Stimulated activated CD8-positive, alpha-beta memory T cell treated with anti-CD3 and anti-CD28 coated beads, Interleukin-7, amount 100 ng/mL, for 4 hours (primary cell): Measurements from ENCODE around the gene SMYD5.
"Not testable (repeated sequence)": the region's sequence is repeated elsewhere in the genome, so short reads cannot be mapped to it uniquely, and the experiment has no call there.

Experiments used
- DNase-seq, 2 donors: peaks; one replicate each; pipeline ENCODE4 v3.0.0-alpha.2; 2020; ENCODE audit warnings: low read depth in 2 of 2

SMYD5 gene

GRCh38 chr2:73214120-73215035 lies at the start of gene SMYD5:
Gene SMYD5, plus strand, starts transcription at chr2:73214245. Its CDS starts 22 bp downstream, at chr2:73214267.
- DNase-seq, result peak; percentile 84 to 87

GRCh38 chr2:73165978-73166377 lies 48.1 kb upstream of the SMYD5 start:
- not testable (repeated sequence) for DNase-seq

- not testable (repeated sequence) for DNase-seq
Measured at GRCh38 chr2:73166813-73167212, 47.2 kb upstream of the SMYD5 start.

GRCh38 chr2:73168348-73168747 lies 45.7 kb upstream of the SMYD5 start:
- DNase-seq, result not testable (repeated sequence)

GRCh38 chr2:73170341-73170740 lies 43.7 kb upstream of the SMYD5 start:
- not testable (repeated sequence) for DNase-seq

- DNase-seq, result peak in 1 of 2 donors; percentile 21
Measured at GRCh38 chr2:73172963-73173362, 41.1 kb upstream of the SMYD5 start.

GRCh38 chr2:73173781-73174180 lies 40.3 kb upstream of the SMYD5 start:
- no peak for DNase-seq

GRCh38 chr2:73174244-73174643 lies 39.8 kb upstream of the SMYD5 start:
- no peak for DNase-seq

GRCh38 chr2:73174941-73175662 lies 38.9 kb upstream of the SMYD5 start:
- no peak for DNase-seq

GRCh38 chr2:73175663-73176204 lies 38.3 kb upstream of the SMYD5 start:
- DNase-seq, result peak; percentile 33 to 69

GRCh38 chr2:73176205-73176880 lies 37.7 kb upstream of the SMYD5 start:
- no peak for DNase-seq

- DNase-seq, result peak; percentile 74 to 82
Measured at GRCh38 chr2:73176881-73177644, 37.0 kb upstream of the SMYD5 start.

- DNase-seq, result no peak
Measured at GRCh38 chr2:73177645-73178255, 36.3 kb upstream of the SMYD5 start.

- no peak for DNase-seq
Measured at GRCh38 chr2:73185965-73186364, 28.1 kb upstream of the SMYD5 start.

GRCh38 chr2:73187549-73187948 lies 26.5 kb upstream of the SMYD5 start:
- DNase-seq, result no peak

- DNase-seq, result no peak
Measured at GRCh38 chr2:73197579-73197978, 16.5 kb upstream of the SMYD5 start.

- DNase-seq, result not testable (repeated sequence)
Measured at GRCh38 chr2:73200281-73200680, 13.8 kb upstream of the SMYD5 start.

GRCh38 chr2:73202156-73203054 lies 11.6 kb upstream of the SMYD5 start, which contains the start of gene NOTO:
Gene NOTO, plus strand, starts transcription at chr2:73202574. Its CDS starts 93 bp downstream, at chr2:73202667.
- DNase-seq, result no peak

GRCh38 chr2:73203055-73203681 lies 10.9 kb upstream of the SMYD5 start:
- DNase-seq, result no peak
